MM.1S (cell line): ENCODE data around the gene FAAP100.

ENCODE experiments used
- DNase-seq: peaks from one replicate; pipeline ENCODE4 v3.0.0-alpha.2; 2015
- H2AFZ ChIP-seq: fragments of 300-600 bp; sonication (generic); 2 replicates; pipeline ENCODE4 v1.6.0; 2016; ENCODE audit warnings: antibody characterized with exemption, low read length
- H3F3A ChIP-seq: fragments of 300-600 bp; sonication (generic); 2 replicates; pipeline ENCODE4 v1.6.1; 2016; ENCODE audit warnings: mild to moderate bottlenecking, antibody characterized with exemption, low read length, moderate library complexity, mixed read lengths; ENCODE audit not compliant: insufficient read depth
- H3K27ac ChIP-seq: fragments of 300-600 bp; sonication (generic); 2 replicates; pipeline ENCODE4 v1.5.1; 2016; ENCODE audit warnings: mild to moderate bottlenecking, low read length
- H3K27me3 ChIP-seq: fragments of 300-600 bp; sonication (generic); replicated peaks from 2 replicates; pipeline ENCODE4 v1.6.0; 2016; ENCODE audit warnings: low read length; ENCODE audit not compliant: insufficient read depth
- H3K36me3 ChIP-seq: fragments of 300-600 bp; sonication (generic); replicated peaks from 2 replicates; pipeline ENCODE4 v1.6.1; 2016; ENCODE audit warnings: mild to moderate bottlenecking, low read length, mixed read lengths; ENCODE audit not compliant: insufficient read depth
- H3K4me1 ChIP-seq: fragments of 300-600 bp; sonication (generic); 2 replicates; pipeline ENCODE4 v1.6.1; 2016; ENCODE audit warnings: low read length, mixed read lengths
- H3K4me2 ChIP-seq: fragments of 300-600 bp; sonication (generic); 2 replicates; pipeline ENCODE4 v1.6.0; 2016; ENCODE audit warnings: low read depth, low read length
- H3K4me3 ChIP-seq: fragments of 300-600 bp; sonication (generic); 2 replicates; pipeline ENCODE4 v1.5.1; 2016; ENCODE audit warnings: low read length, mixed read lengths
- H3K79me2 ChIP-seq: fragments of 300-600 bp; sonication (generic); 2 replicates; pipeline ENCODE4 v1.6.1; 2016; ENCODE audit warnings: mixed run types, low read length, mixed read lengths
- H3K9ac ChIP-seq: fragments of 300-600 bp; sonication (generic); 2 replicates; pipeline ENCODE4 v1.6.1; 2016; ENCODE audit warnings: low read length, mixed read lengths
- H3K9me2 ChIP-seq: fragments of 300-600 bp; sonication (generic); replicated peaks from 2 replicates; pipeline ENCODE4 v1.6.1; 2016; ENCODE audit warnings: mild to moderate bottlenecking, low read length, mixed read lengths; ENCODE audit not compliant: insufficient read depth
- H3K9me3 ChIP-seq: fragments of 300-600 bp; sonication (generic); replicated peaks from 2 replicates; pipeline ENCODE4 v1.6.1; 2016; ENCODE audit warnings: mild to moderate bottlenecking, low read length, mixed read lengths; ENCODE audit not compliant: insufficient read depth
- H4K20me1 ChIP-seq: fragments of 300-600 bp; sonication (generic); 2 replicates; pipeline ENCODE4 v1.6.1; 2016; ENCODE audit warnings: mild to moderate bottlenecking, low read length, moderate library complexity, mixed read lengths; ENCODE audit not compliant: insufficient read depth
- CTCF ChIP-seq: fragments of 300-600 bp; sonication (generic); IDR thresholded peaks from 2 replicates; pipeline ENCODE4 v1.5.1; 2016; ENCODE audit warnings: antibody characterized with exemption, low read length, mixed read lengths
- EZH2 ChIP-seq: fragments of 300-600 bp; sonication (generic); optimal IDR thresholded peaks from 2 replicates; pipeline ENCODE3; 2017; ENCODE audit warnings: low read depth, mild to moderate bottlenecking, antibody characterized with exemption, low read length, mixed read lengths
- EZH2phosphoT487 ChIP-seq: fragments of 300-600 bp; sonication (generic); IDR thresholded peaks from 2 replicates; pipeline ENCODE4 v1.6.1; 2018; ENCODE audit warnings: antibody characterized with exemption, low read length

FAAP100 gene

GRCh38 chr17:81524039-81524864 is 27.9 kb downstream of the FAAP100 start:
- TF ChIP-seq EZH2phosphoT487 = no peak
- no peak for TF ChIP-seq EZH2
- no peak for TF ChIP-seq CTCF
- Histone ChIP-seq H4K20me1 (no peaks in the 10 kb centered on the region), H3K9me2 (no peaks in the 10 kb centered on the region), H2AFZ (no peak overlapping the region), H3K27me3 (peaks cover 21% of the 10 kb centered on the region), H3K9ac (no peak overlapping the region), H3K79me2 (no peaks in the 10 kb centered on the region), H3K27ac (no peak overlapping the region), H3F3A (0 out of 2 replicates have a peak, but pooled peaks cover 8% of the 10 kb centered on the region), H3K4me1 (no peaks in the 10 kb centered on the region), H3K4me2 (no peak overlapping the region), H3K36me3 (no peaks in the 10 kb centered on the region), H3K4me3 (no peak overlapping the region), H3K9me3 (no peaks in the 10 kb centered on the region)
- no peak for DNase-seq

- Histone ChIP-seq H3K4me2 (no peak overlapping the region), H3K36me3 (no peaks in the 10 kb centered on the region), H4K20me1 (no peaks in the 10 kb centered on the region), H3K79me2 (no peaks in the 10 kb centered on the region), H3F3A (peaks cover 15% of the 10 kb centered on the region; the same call in 1 of the 2 replicates), H2AFZ (no peak overlapping the region), H3K27me3 (peaks cover 21% of the 10 kb centered on the region), H3K9me2 (no peaks in the 10 kb centered on the region), H3K9ac (no peak overlapping the region), H3K9me3 (no peaks in the 10 kb centered on the region), H3K27ac (no peak overlapping the region), H3K4me1 (0 out of 2 replicates have a peak, but pooled peaks cover 6% of the 10 kb centered on the region), H3K4me3 (no peak overlapping the region)
- no peak for DNase-seq
- TF ChIP-seq EZH2phosphoT487 (no peak), CTCF (no peak), EZH2 (no peak)
Observed at GRCh38 chr17:81523402-81524038, 28.6 kb downstream of the FAAP100 start.

GRCh38 chr17:81522491-81523401 is 29.4 kb downstream of the FAAP100 start:
- Histone ChIP-seq H3K9me2 (no peaks in the 10 kb centered on the region), H3K79me2 (no peaks in the 10 kb centered on the region), H3K4me3 (no peak overlapping the region), H3K9ac (no peak overlapping the region), H3K27ac (no peak overlapping the region), H3K4me1 (0 out of 2 replicates have a peak, but pooled peaks cover 6% of the 10 kb centered on the region), H3K36me3 (no peaks in the 10 kb centered on the region), H4K20me1 (no peaks in the 10 kb centered on the region), H3K9me3 (no peaks in the 10 kb centered on the region), H2AFZ (no peak overlapping the region), H3K27me3 (peaks cover 21% of the 10 kb centered on the region), H3F3A (peaks cover 16% of the 10 kb centered on the region; the same call in 1 of the 2 replicates), H3K4me2 (no peak overlapping the region)
- DNase-seq = no peak
- TF ChIP-seq EZH2phosphoT487 = no peak
- TF ChIP-seq CTCF = no peak
- no peak for TF ChIP-seq EZH2
